ENCODE results near the gene QPRT.

DNA sequence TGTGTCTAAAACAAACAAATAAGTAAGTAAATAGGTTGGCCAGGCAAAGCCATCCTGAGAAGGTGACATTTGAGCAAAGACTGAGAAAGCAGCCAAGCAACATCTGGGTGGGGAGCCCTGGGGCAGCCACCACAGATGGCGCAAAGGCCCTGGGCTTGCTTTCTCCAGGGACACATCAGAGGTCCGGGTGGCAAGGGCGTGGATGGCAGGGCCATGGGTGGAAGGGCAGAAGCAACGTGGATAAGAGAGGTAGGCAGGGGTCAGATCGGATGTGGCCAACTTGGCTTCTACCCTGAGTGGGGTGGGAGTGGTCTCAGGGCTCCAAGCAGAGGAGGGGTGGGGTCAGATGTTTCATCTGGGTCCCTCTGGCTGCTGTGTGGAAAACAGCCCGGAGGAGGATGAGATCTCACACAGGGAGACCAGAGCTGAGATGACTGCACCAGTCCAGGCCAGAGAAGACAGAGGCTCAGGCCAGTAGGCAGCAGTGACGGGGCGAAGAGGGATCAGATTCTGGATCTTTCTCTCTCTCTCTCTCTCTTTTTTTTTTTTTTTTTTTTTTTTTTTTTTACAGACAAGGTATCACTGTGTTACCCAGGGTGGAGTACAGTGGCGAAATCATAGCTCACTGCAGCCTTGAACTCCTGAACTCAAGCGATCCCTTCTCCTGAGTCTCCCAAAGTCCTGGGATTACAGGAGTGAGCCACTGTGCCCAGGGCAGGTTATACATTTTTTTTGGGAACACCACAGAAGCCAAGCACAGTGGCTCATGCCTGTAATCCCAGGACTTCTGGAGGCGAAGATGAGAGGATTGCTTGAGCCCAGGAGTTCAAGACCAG lies 22.1 kb upstream of the QPRT start:
- TF ChIP-seq, protein P1, sequence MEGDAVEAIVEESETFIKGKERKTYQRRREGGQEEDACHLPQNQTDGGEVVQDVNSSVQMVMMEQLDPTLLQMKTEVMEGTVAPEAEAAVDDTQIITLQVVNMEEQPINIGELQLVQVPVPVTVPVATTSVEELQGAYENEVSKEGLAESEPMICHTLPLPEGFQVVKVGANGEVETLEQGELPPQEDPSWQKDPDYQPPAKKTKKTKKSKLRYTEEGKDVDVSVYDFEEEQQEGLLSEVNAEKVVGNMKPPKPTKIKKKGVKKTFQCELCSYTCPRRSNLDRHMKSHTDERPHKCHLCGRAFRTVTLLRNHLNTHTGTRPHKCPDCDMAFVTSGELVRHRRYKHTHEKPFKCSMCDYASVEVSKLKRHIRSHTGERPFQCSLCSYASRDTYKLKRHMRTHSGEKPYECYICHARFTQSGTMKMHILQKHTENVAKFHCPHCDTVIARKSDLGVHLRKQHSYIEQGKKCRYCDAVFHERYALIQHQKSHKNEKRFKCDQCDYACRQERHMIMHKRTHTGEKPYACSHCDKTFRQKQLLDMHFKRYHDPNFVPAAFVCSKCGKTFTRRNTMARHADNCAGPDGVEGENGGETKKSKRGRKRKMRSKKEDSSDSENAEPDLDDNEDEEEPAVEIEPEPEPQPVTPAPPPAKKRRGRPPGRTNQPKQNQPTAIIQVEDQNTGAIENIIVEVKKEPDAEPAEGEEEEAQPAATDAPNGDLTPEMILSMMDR (IDR thresholded peaks at IDR 0.05): no peak
- TF ChIP-seq EZH2 (IDR thresholded peaks at IDR 0.05; ENCODE audit: borderline replicate concordance, insufficient read depth, low read depth, low read length, poor library complexity, severe bottlenecking): no peak

All from B cell (primary cell).